Islet precursor cell (in vitro differentiated cells): ENCODE results near the gene PLD2.
A peak's percentile ranks its signal among the peaks of the same experiment; 100 is the strongest.

Source experiments
- DNase-seq: peaks from one replicate; pipeline ENCODE4 v3.0.0-alpha.2; 2018

Gene PLD2

GRCh38 chr17:4806777-4807604, at the start of gene PLD2:
Gene PLD2 (plus strand): TSS chr17:4807152. CDS start chr17:4807773, 621 bp downstream.
- peak; percentile 95 for DNase-seq

DNA sequence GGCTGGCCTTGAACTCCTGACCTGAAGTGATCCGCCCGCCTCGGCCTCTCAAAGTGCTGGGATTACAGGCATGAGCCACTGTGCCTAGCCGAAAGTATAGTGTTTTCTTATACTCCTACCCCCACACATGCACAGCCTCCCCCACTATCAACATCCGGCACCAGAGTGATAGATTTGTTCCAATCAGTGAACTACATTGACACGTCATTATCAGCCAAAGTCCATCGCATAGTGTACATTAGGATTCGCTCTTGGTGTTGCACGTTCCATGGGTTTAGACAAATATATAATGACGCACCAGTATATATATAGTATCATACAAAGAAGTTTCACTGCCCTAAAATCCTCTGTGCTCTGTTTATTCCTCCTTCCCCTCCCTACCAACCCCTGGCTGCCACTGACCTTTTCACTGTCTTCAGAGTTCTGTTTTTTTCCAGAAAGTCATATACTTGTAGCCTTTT, 47.1 kb upstream of the PLD2 start:
- no peak for DNase-seq

- DNase-seq, result no peak
These were observed 42.4 kb upstream of the PLD2 start for GRCh38 chr17:4764595-4764994.

DNA sequence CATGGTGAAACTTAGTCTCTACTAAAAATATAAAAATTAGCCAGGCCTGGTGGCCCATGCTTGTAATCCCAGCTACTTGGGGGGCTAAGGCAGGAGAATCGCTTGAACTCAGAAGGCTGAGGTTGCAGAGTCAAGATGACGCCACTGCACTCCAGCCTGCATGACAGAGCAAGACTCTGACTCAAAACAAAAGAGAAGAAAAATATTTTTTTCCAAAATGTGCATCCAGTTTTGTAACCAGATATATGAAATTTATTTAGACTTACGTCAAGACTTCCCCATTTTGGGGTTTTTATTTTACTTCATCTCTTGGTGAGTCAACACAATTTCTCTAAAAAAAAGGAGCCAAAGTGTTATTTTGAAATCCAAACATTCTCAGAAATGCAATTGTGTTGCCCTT, 40.8 kb upstream of the PLD2 start:
- DNase-seq, result no peak

GRCh38 chr17:4766723-4767122, 40.2 kb upstream of the PLD2 start:
- DNase-seq, result no peak

- no peak for DNase-seq
These were observed 38.7 kb upstream of the PLD2 start for GRCh38 chr17:4768298-4768697.

GRCh38 chr17:4769628-4770027, 37.3 kb upstream of the PLD2 start:
- DNase-seq, result no peak

DNA sequence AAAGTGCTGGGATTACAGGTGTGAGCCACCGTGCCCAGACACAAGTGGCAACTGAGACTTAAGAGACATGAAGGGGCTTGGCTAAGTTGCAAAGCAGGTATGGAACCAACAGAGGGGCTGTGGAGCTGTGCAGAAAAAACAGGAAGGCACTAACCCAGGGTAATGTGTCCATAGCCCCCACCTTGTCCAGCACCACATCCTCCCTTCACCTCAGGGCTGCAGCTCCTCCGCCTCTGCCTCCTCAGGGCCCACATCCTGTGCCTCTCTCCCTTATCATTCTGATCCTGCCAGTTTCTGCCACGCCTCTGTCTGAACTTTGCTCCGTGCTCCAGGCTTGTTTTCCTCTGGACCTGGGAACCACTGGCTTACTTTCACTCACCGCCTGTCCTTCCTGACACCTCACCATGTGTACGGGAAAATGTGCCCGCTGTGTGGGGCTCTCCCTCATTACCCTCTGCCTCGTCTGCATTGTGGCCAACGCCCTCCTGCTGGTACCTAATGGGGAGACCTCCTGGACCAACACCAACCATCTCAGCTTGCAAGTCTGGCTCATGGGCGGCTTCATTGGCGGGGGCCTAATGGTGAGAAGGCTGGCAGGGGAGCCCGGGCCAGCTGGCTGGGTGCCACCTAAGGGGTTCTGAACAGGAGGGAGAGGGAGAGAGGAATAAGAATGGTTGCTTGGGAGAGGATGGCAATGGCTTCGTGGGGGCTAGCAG, 35.3 kb upstream of the PLD2 start, which contains the start of gene TM4SF5:
TSS of gene TM4SF5 (plus strand) at position 368 of the 716 bp plus-strand sequence. CDS start at position 405, 37 bp downstream.
- DNase-seq, result no peak

- no peak for DNase-seq
These were observed 34.7 kb upstream of the PLD2 start for GRCh38 chr17:4772235-4772613.

- DNase-seq, result peak; percentile 67
These were observed 28.8 kb upstream of the PLD2 start for GRCh38 chr17:4777969-4778760.

GRCh38 chr17:4780325-4780955, 26.5 kb upstream of the PLD2 start:
- DNase-seq, result no peak

- no peak for DNase-seq
These were observed 24.3 kb upstream of the PLD2 start for GRCh38 chr17:4782652-4783051.

DNA sequence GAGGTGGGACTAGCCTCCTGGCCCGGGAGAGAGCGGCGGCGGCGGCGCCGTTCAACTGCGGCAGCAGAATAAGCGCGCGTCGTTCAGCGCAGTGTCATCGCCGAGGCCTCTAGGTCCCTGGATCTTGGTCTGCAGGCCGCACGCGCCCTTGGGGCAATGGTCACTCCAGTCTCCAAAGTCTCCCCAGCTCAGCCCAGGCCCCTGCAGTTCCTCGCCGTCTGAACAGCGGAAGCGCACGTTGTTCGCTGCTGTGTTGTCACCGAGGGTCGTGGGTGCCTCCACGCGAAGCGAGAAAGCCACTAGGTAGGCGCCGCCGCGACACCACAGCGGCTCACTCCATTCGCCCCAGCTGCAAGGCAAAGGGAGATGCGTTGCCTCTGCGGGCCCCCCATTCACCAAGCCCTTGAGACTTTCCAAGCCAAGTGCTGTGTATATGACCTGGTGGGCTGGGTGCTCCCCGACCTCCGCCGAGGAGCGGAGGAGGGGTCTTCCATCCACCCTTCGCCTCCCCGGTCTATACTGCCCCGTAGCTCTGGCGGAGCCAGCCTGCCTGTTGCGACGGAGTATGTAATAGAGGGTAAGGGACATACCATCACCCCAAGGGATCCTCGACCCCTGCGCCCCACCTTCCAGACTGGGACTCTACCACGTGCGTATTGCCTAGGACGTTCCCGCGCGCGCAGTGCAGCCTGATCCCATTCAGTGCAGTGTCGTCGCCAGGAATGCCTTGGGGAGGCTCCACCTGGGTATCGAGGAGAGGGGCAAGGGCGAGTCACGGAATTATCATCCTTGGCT, 21.4 kb upstream of the PLD2 start:
- no peak for DNase-seq

DNA sequence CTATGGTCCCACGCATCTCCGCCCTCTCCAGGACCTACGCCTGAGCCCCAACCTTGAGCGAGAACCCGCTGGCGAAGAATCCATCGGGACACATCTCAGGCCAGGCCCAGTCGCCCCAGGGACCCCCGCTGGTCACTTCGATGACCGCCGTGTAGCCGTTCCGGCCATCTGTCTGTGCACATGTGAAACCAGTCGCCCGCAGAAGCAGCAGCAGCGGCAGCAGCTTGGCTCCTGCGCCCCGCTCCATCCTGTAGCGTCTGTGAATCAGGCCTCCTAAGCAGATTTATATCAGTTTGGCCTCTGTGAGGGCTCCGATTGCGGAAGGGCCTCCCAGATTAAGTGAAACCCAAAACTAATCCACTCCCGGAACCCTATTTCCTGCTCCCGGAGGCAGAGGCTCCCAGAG, 20.8 kb upstream of the PLD2 start, which contains the start of gene VMO1:
TSS of gene VMO1 (minus strand) at position 259 of the 406 bp plus-strand sequence. CDS start at position 247, 12 bp downstream.
- no peak for DNase-seq

DNA sequence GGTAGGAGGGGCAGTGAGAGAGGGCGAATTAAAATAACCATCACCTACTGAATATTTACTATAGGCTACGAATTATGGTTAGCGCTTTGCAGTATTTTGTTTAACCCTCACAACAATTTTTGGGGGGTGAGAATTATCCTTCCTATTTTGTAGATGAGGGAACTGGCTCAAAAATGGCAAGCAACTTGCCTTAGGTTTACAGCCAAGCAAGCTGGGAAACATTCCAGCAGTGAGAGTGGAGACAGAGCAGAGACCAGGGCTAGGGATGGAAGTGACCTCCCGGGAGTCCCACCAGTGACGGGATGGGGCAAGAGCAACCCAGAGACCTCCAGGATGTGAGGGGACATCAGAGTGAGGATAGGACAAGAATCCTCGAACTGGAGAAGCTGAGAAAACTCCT, 20.4 kb upstream of the PLD2 start:
- DNase-seq, result no peak

- no peak for DNase-seq
These were observed 18.7 kb upstream of the PLD2 start for GRCh38 chr17:4788159-4788806.

GRCh38 chr17:4788807-4789700, 17.9 kb upstream of the PLD2 start, which contains the start of gene GLTPD2:
Gene GLTPD2 (plus strand): TSS chr17:4788964. CDS start chr17:4789012, 48 bp downstream.
- DNase-seq, result peak; percentile 76

DNA sequence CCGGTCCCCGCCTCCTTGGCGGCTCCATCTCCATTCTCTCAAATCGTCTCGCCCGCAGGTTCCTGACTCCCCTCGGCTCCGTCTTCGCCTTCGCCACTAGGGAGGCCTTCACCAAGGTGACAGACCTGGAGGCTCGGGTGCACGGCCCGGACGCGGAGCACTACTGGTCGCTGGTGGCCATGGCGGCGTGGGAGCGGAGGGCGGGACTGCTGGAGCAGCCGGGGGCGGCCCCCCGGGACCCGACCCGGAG, 17.3 kb upstream of the PLD2 start:
- no peak for DNase-seq

DNA sequence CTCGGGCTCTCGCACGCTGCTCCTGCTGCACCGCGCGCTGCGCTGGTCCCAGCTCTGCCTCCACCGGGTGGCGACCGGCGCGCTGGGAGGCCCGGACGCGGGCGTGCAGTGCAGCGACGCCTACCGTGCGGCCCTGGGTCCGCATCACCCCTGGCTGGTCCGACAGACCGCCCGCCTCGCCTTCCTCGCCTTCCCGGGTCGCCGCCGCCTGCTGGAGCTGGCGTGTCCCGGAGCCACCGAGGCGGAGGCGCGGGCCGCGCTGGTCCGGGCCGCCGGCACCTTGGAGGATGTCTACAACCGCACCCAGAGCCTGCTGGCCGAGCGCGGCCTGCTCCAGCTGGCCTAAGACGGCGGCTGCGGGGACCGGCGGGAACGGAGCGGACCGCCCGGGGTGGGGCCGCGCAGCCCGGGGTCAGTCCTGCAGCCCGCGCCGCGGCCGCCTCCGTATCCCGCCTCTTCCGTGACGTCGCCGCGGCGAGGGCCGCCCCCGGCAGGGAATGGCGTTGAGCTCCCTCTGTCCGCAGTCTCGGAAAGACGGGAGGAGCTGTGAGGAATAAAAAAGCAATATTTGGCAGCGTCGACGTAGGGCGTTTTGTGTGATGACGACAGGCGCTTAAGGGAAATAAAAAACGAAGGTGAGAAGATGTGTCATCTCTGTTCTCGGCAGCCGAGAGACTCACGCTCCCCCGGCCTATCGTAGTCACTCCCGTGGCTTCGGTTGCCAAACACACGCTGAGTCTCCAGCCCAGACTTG, 16.8 kb upstream of the PLD2 start:
- peak; percentile 98 for DNase-seq

DNA sequence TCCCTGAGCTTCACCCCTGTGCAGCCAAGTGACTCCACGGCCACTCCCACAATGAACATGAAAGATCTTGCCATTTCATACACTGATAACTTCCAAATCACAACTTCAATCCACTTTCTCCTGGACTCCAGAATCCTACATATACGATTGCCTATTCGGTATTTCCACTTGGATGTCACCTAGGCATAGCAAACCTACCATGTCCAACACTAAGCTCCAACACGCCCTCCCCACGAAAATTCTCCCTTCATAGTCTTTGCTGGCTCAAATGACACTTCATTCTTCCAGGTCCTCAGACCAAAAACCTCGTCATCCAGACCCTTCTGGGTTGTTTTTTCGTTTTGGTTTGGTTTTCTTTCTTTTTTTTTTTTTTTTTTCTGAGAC, 16.3 kb upstream of the PLD2 start:
- no peak for DNase-seq
